Measurements from ENCODE around the gene ZNRF2.

DNA sequence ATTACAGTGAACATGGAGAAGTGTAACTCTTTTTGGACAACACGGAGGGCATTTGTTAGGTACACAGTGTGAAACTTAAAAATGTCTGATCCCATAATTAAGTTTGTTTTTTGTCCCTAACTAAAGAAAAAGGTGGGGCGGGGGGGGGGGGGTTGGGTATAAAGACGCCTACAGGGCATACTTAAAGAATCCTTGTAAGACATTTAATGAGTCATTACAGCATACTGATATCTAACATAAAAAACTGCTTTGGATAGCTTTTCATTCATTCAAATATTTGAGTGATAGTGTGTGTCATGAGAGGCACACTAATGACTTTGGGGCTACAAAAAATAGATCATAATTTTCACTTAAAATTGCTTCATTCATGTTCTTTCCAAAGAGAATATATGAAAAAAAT, 31.2 kb downstream of the ZNRF2 start:
- TF ChIP-seq CTCF (conservative IDR thresholded peaks at IDR 0.05 in 1 of 2, IDR thresholded peaks at IDR 0.05 in 1 of 2; ENCODE audit: extremely low read depth in 1 of 2, insufficient read depth in 1 of 2, low read depth in 1 of 2, low read length in 2 of 2) = no peak
- TF ChIP-seq EZH2 (IDR thresholded peaks at IDR 0.05; ENCODE audit: borderline replicate concordance, low read length) = no peak

Data from mammary epithelial cell (primary cell).